T-helper 17 cell (primary cell): ENCODE data around the gene DISC1. TPM values are rescaled to one million over a fixed set of nuclear protein-coding genes. Genes with fewer than 3 reads are reported as not detected.
"Not testable (repeated sequence)": the region's sequence is repeated elsewhere in the genome, so short reads cannot be mapped to it uniquely, and the experiment has no call there.

Experiments used
- ATAC-seq: fragments of 150-1000 bp; cut with Tn5 transposase; 2 replicates; pipeline ENCODE4 v1.10.0; 2021; ENCODE audit warnings: mild to moderate bottlenecking, moderate library complexity
- DNase-seq, 3 donors: peaks; one replicate each; pipeline versions ENCODE4 v3.0.0 to v3.0.0-alpha.2; 2020 to 2021
- H3K9me3 ChIP-seq: one replicate; pipeline ENCODE4 v1.7.0; 2013; ENCODE audit warnings: low read length, mild to moderate bottlenecking; ENCODE audit not compliant: control insufficient read depth, poor library complexity, severe bottlenecking
- H3K27ac Mint-ChIP-seq: one replicate; pipeline ENCODE4 v1.8.0; 2022; ENCODE audit warnings: mild to moderate bottlenecking, moderate library complexity, mixed read lengths
- H3K27me3 Mint-ChIP-seq: one replicate; pipeline ENCODE4 v1.8.0; 2022; ENCODE audit warnings: mixed read lengths
- H3K36me3 Mint-ChIP-seq: one replicate; pipeline ENCODE4 v1.8.0; 2022; ENCODE audit warnings: low read depth, mixed read lengths
- H3K4me1 Mint-ChIP-seq: one replicate; pipeline ENCODE4 v1.8.0; 2022; ENCODE audit warnings: mild to moderate bottlenecking, mixed read lengths
- H3K4me3 Mint-ChIP-seq: one replicate; pipeline ENCODE4 v1.8.0; 2022; ENCODE audit warnings: mild to moderate bottlenecking, moderate library complexity, mixed read lengths
- total RNA-seq, 4 donors: library from RNA in 2 of 4; stranded (reverse) in 2 of 4; gene quantifications; one replicate each; pipeline ENCODE4 v1.2.3 and lab custom pipeline; 2022 to 2026

The DISC1 gene
- total RNA-seq, 2 donors from 2014 or later: 16.2 to 17.4 TPM

DNA sequence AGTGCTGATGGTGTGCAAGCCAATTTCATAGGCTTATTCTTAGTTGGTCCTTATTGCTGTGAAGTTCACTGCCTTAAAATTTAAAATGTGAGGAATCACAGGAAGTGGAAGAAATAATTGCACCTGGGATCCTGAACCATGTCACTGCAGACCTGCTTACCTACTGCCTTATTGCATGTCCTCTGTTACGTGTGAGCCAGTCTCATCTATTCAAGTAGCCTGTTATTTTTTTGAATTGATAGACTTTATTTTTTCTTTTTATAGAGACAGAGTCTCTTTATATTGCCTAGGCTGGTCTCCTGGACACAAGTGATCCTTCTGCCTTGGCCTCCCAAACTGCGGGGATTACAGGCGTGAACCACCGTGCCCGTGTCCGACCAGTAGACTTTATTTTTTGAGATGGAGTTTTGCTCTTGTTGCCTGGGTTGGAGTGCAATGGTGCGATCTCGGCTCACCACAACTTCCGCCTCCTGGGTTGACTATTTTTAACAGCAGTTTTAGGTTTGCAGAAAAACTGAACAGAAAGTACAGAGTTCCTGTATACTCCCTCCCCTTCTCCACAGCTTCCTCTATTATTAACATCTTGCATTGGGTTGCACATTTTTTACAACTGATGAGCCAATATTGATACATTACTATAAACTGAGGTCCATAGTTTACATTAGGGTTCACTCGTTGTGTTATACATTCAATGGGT lies 14.0 kb upstream of the DISC1 start:
- ATAC-seq (peak; percentile 96), DNase-seq (no peak)
- Mint-ChIP-seq H3K4me3 (peak overlapping the region; percentile 87), H3K36me3 (peaks cover 8% of the 10 kb centered on the region), H3K4me1 (peaks cover 43% of the 10 kb centered on the region), H3K27me3 (peaks cover 6% of the 10 kb centered on the region), H3K27ac (peak overlapping the region; percentile 92)
- no peaks in the 10 kb centered on the region for H3K9me3 ChIP-seq

DNA sequence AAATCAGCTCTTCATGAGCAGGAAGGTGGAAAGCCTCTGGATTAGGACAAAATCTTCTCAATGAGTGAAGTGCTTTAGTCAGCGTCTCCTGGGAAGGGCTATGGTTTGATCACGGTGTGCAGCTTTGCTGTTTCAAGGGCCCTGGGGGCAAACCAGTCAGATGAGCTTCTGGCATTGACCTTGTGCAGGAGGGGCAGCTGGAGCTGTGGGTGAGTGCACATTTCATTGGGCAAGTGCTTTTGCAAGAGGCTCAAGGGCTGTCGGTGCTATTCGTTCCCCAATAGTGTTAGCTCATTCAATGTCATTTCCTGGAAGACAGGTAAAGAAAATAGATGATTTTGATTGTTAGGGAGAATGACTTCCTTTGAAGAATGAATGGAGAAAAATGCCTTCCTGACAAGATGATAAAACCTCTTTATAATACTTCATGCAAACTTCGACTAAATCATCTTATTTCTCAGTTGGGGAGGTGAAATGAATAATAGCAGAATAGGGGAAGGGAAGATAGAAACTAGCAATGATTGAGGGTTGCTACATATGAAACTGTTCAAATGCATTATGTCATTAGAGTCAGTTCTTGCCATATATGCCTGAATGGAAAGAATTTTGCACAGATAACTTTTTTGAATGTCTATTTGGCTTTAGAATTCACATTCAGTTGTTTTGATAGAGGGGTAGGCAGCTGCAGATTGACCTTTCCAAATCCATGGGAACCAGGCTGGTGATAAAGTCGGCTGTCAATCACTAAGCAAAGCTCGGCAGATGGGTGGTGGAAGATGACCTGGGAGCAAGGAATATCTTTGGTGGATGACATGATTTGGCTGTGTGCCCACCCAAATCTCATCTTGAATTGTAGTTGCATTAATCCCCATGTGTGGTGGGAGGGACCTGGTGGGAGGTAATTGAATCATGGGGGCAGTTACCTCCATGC lies 12.9 kb upstream of the DISC1 start:
- DNase-seq: no peak
- no peak for ATAC-seq
- H3K27me3 Mint-ChIP-seq: peaks cover 12% of the 10 kb centered on the region
- peak overlapping the region; percentile 92 for H3K27ac Mint-ChIP-seq
- no peaks in the 10 kb centered on the region for H3K9me3 ChIP-seq
- peaks cover 8% of the 10 kb centered on the region for H3K36me3 Mint-ChIP-seq
- peaks cover 43% of the 10 kb centered on the region for H3K4me1 Mint-ChIP-seq
- H3K4me3 Mint-ChIP-seq: peak overlapping the region; percentile 87

DNA sequence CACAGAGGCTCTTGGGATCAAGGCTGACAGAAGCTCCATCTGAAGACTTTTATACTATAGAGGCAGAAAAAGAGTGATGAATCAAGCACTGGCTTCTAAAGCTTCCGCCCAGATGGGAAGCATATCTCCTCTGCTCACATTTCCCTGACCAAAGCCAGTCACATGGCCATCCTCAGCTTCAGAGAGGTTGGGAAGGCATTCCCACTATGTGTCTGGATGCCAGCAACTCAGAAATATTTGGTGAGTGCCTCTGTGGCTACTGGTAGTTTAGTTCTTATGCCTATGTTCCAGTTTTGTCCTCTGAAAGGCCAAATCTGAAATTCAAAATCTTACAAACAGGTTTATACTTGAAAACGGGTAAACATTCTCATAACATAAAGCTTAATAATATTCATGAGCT lies 9.9 kb upstream of the DISC1 start:
- Mint-ChIP-seq H3K4me1 (peaks cover 31% of the 10 kb centered on the region), H3K27ac (no peak overlapping the region), H3K27me3 (peaks cover 20% of the 10 kb centered on the region), H3K4me3 (no peak overlapping the region), H3K36me3 (peaks cover 5% of the 10 kb centered on the region)
- ATAC-seq (no peak), DNase-seq (no peak)
- no peaks in the 10 kb centered on the region for H3K9me3 ChIP-seq

DNA sequence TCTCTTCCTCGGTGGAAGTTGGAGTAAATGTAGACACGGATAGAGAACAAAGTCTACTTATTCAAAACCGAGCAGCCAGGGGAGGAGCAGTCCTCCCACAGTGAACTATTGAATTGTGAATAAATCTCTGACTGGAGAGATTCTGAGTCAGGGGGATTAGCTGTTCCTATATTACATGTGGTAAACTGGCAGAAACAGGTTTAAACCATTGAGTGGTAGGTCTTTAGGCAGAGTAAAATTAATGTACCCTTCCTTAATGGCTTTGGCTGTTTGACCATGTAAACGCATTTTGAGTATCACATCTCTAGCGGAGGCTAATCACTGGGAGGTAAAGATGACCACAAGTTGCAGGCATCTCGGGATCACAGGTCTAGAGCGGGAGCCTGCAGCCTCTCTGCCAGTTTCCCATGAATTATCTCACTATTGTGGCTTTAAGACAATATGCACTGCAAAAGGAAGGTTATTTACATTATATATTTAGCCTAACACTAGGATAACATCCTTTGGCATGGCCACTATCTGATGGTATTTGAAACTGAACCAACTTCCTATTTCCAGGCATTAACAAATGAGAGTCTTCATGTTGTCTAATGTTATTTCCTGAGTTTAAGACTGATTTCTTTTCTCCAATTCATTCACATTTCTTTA lies 7.9 kb upstream of the DISC1 start:
- Mint-ChIP-seq H3K4me1 (peaks cover 16% of the 10 kb centered on the region), H3K4me3 (no peak overlapping the region), H3K27me3 (peaks cover 21% of the 10 kb centered on the region), H3K27ac (no peak overlapping the region), H3K36me3 (peaks cover 7% of the 10 kb centered on the region)
- ATAC-seq (no peak), DNase-seq (no peak)
- no peaks in the 10 kb centered on the region for H3K9me3 ChIP-seq

DNA sequence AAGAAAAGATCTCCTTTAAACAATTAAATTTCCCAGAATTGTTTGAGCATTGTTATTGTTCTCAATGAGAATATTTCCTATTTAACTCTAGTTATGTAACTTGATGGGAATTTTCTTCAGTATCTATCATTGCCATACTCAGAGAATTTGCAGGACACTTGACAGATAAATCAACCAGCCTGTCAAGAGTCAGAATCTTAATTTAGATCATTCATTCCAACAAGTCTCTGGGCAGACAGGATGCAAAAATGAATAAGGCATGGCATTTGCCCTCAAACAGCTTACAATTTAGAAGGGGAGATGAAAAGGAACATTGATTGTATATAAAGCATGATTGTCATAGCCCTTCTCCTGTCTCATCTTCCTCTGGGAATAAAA lies 7.3 kb upstream of the DISC1 start:
- no peaks in the 10 kb centered on the region for H3K9me3 ChIP-seq
- Mint-ChIP-seq H3K4me1 (peaks cover 14% of the 10 kb centered on the region), H3K36me3 (peaks cover 7% of the 10 kb centered on the region), H3K4me3 (no peak overlapping the region), H3K27me3 (peaks cover 21% of the 10 kb centered on the region), H3K27ac (no peak overlapping the region)
- ATAC-seq (no peak), DNase-seq (no peak)

DNA sequence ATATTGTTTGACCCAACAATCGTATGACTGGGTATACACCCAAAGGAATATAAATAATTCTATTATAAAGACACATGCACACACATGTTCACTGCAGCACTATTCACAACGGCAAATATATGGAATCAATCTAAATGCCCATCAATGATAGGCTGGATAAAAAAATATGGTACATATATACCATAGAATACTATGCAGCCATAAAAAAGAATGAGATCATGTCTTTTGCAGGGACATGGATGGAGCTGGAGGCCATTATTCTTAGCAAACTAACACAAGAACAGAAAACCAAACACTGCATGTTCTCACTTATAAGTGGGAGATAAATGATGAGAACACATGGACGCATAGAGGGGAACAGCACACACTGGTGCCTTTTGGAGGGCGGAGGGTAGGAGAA lies 1.5 kb upstream of the DISC1 start:
- Mint-ChIP-seq H3K36me3 (peaks cover 11% of the 10 kb centered on the region), H3K4me1 (peaks cover 22% of the 10 kb centered on the region), H3K27me3 (peaks cover 15% of the 10 kb centered on the region), H3K4me3 (peak overlapping the region; percentile 56)
- H3K9me3 ChIP-seq, DNase-seq, ATAC-seq, H3K27ac Mint-ChIP-seq: not testable (repeated sequence)

DNA sequence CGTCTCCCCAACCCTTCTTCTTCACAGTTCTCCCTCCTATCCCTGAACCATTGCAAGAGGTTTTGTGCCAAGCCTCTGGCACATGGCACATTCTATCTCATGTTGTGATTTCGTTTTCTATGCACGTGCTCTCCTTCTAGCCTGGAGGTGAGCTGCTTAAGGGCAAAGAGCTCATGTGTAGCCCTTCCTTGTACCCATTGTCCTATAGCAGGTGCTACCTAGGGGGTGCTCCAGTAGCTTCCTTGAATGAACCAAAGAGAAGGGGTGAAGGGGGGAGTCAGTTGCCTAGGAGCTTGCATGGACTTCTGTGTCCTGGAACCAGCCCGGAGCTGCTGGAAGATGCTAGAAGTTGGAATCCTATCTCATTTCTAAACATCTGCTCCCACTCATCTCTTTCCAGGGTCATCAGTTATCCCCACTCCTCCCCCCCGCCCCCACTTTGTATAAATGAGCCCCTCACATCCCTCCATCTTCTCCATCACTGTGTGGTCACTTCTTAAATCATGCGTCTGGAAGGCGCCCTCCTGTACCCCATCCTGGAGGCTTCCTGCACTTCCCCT lies 535 bp upstream of the DISC1 start:
- DNase-seq (no peak), ATAC-seq (no peak)

DNA sequence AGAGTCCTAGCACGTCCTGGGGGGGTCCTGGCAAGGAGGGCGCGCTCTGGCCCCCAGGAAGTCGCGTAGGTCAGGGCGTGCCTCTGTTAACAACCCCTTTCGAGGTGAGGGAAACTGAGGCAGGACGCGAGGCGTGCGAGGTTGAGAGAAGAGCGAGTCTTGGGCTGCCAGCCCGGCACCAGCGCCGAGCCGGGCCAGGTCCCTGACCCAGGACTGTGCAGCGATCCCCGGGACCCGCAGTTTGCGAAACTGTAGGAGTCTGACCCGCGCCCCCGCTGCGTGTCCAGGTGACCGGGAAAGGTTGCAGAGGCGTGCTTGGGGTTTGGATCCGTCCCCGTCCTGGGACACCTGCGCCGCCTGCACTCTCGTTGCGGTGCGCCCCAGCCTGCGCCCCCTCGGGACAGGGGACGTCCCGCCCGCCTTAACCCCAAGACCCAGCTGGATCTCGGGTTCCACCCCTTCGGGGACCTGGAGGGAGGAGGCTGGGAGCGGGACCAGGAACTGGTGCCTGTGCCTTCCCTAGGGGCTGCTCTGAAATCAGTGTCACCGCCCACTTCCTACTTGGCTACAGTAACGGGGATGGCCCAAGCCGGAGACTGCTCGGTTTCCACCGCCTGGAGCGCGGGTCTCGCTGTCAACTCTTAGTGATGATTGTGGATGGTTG lies 493 bp downstream of the DISC1 start:
- H3K4me1 Mint-ChIP-seq: peaks cover 24% of the 10 kb centered on the region
- peak overlapping the region; percentile 96 for H3K4me3 Mint-ChIP-seq
- H3K36me3 Mint-ChIP-seq: peaks cover 7% of the 10 kb centered on the region
- no peaks in the 10 kb centered on the region for H3K27me3 Mint-ChIP-seq
- peak overlapping the region; percentile 81 for H3K27ac Mint-ChIP-seq
- DNase-seq (peak; percentile 18 to 22 (median 19)), ATAC-seq (peak; percentile 68)
- H3K9me3 ChIP-seq: no peaks in the 10 kb centered on the region

More for the DNA sequence above, 535 bp upstream of the DISC1 start:
- Mint-ChIP-seq H3K27me3 (peaks cover 7% of the 10 kb centered on the region), H3K36me3 (peaks cover 11% of the 10 kb centered on the region), H3K4me1 (peaks cover 24% of the 10 kb centered on the region), H3K4me3 (peak overlapping the region; percentile 96), H3K27ac (peak overlapping the region; percentile 81)
- H3K9me3 ChIP-seq: no peaks in the 10 kb centered on the region

DNA sequence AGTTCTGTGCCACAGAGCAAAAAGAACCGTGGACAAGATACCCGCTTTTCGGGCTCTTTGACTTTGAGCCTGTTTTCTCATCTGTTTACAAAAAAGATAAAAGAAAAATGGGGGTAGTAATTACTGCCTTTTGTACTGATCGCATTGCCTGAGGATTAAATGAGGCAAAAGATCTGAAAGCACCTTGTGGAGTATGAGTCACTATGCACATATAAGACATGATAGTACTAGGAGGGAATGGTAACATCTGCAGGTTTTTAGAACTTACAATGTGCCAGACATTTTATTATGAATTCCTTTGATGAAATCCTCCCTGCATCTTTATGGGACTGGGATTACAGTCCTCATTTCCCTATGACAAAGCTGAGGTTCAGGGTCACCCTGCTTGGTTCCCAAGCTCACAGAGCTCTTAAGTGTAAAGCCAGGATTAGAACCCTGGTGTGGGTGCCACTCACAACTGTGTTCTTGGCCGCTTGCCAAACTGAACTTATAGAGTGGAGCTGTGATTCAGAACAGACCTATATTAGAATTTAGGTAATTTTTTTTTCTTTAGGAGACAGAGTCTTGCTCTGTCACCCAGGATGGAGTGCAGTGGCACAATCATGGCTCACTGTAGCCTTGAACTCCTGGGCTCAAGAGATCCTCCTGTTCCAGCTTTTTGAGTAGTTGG lies 1.8 kb downstream of the DISC1 start:
- peak overlapping the region; percentile 81 for H3K27ac Mint-ChIP-seq
- no peaks in the 10 kb centered on the region for H3K9me3 ChIP-seq
- peak overlapping the region; percentile 96 for H3K4me3 Mint-ChIP-seq
- peaks cover 7% of the 10 kb centered on the region for H3K36me3 Mint-ChIP-seq
- ATAC-seq: peak; percentile 33
- H3K4me1 Mint-ChIP-seq: peaks cover 24% of the 10 kb centered on the region
- no peaks in the 10 kb centered on the region for H3K27me3 Mint-ChIP-seq
- DNase-seq: no peak

DNA sequence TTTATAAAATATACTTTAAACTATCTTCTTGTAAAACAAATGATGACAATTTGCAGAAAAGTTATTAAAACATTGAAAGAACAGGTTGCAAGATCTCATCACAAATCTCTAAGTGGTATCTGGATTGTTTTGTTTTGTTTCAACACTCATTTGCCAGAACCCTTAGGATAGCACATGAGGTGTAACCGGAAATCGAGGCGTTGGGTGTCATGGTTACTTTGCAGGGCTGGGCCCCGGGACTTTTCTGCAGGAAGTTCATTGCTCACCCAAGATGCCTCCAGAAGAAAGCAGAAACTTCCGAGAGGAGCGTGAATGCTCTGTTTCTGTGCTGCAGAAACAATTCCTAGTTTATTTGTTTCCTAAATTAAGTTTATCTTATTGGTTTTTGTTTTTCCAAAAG lies 2.5 kb downstream of the DISC1 start:
- H3K27ac Mint-ChIP-seq: peak overlapping the region; percentile 81
- peak overlapping the region; percentile 19 for H3K4me3 Mint-ChIP-seq
- DNase-seq: no peak

DNA sequence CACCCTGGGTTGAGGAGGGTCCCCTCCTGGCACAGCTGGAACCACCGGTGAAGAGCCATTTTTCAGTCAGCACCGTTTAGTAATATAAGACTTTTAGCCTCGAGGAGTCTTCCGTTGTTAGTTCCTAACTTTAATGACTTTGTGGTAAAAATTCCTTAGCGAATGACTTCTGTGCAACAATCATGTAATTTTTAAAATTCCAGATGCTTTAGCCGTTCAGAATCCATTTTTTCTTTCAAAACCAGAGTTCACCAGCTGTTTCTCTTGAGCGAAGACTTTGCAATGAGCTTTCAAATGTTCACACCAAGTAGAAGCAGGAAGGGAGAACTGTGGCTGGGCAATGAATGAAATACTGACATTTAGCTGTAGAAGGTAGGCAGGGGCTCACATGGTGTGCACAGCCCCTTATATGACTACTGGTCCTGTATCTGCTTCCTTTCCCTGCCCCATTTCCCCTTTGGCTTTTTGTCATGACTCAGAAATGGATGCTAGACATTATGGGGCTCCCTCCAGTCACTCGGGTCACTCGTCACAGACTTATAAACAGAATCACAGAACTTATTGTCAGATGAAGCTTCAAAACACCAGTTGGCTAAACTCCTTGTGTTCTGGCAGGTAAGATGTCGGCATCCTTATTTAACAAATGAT lies 4.1 kb downstream of the DISC1 start:
- H3K27me3 Mint-ChIP-seq: no peaks in the 10 kb centered on the region
- H3K4me1 Mint-ChIP-seq: peaks cover 31% of the 10 kb centered on the region
- H3K9me3 ChIP-seq: no peaks in the 10 kb centered on the region
- no peak for ATAC-seq
- no peak overlapping the region for H3K4me3 Mint-ChIP-seq
- no peak for DNase-seq
- no peak overlapping the region for H3K27ac Mint-ChIP-seq
- H3K36me3 Mint-ChIP-seq: peaks cover 6% of the 10 kb centered on the region

More for the DNA sequence above, 2.5 kb downstream of the DISC1 start:
- peaks cover 3% of the 10 kb centered on the region for H3K36me3 Mint-ChIP-seq
- H3K4me1 Mint-ChIP-seq: peaks cover 21% of the 10 kb centered on the region
- no peaks in the 10 kb centered on the region for H3K9me3 ChIP-seq
- no peaks in the 10 kb centered on the region for H3K27me3 Mint-ChIP-seq
- no peak for ATAC-seq

DNA sequence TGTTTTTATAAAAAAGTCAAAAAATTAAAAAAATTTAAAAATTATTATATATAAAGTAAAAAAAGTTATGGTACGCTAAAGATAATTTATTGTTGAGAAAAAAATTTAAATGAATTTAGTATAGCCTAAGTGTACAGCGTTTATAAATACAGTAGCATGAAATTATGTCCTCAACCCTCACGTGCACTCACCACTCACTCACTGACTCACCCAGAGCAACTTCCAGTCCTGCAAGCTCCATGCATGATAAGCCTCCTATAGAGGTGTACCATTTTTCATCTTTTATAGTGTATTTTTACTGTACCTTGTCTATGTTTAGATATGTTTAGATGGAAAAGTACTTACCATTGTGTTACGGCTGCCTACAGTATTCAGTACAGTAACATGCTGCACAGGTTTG lies 5.1 kb downstream of the DISC1 start:
- Mint-ChIP-seq H3K36me3 (peaks cover 3% of the 10 kb centered on the region), H3K4me1 (peaks cover 23% of the 10 kb centered on the region), H3K4me3 (no peak overlapping the region), H3K27me3 (no peaks in the 10 kb centered on the region), H3K27ac (no peak overlapping the region)
- no peak for DNase-seq
- no peaks in the 10 kb centered on the region for H3K9me3 ChIP-seq
- no peak for ATAC-seq
